Measurements from ENCODE around the gene CCDC3. TPM values are rescaled to one million over a fixed set of nuclear protein-coding genes. Genes with fewer than 3 reads are reported as not detected.

CCDC3 gene
- total and polyA plus RNA-seq, 7 donors: 0.46 to 6.9 (median 3.1) TPM

- Histone ChIP-seq H3K27me3 (no peaks in the 10 kb centered on the region), H3K4me3 (no peak overlapping the region), H3K27ac (no peak overlapping the region), H3K36me3 (no peaks in the 10 kb centered on the region), H3K4me1 (no peaks in the 10 kb centered on the region), H3K9me3 (peaks cover 0 to 6% (median 0%) of the 10 kb centered on the region in 4 donors)
- WGBS, 2 donors: 92% methylated on average over 6 of the region's 6 CpGs
- DNase-seq: no peak
- intact Hi-C loops (cut with DNase I): no loop called here
- TF ChIP-seq, protein P1, sequence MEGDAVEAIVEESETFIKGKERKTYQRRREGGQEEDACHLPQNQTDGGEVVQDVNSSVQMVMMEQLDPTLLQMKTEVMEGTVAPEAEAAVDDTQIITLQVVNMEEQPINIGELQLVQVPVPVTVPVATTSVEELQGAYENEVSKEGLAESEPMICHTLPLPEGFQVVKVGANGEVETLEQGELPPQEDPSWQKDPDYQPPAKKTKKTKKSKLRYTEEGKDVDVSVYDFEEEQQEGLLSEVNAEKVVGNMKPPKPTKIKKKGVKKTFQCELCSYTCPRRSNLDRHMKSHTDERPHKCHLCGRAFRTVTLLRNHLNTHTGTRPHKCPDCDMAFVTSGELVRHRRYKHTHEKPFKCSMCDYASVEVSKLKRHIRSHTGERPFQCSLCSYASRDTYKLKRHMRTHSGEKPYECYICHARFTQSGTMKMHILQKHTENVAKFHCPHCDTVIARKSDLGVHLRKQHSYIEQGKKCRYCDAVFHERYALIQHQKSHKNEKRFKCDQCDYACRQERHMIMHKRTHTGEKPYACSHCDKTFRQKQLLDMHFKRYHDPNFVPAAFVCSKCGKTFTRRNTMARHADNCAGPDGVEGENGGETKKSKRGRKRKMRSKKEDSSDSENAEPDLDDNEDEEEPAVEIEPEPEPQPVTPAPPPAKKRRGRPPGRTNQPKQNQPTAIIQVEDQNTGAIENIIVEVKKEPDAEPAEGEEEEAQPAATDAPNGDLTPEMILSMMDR (IDR thresholded peaks at IDR 0.05): no peak
- TF ChIP-seq EP300 (IDR thresholded peaks at IDR 0.05) (no peak), POLR2AphosphoS5 (IDR thresholded peaks at IDR 0.05) (no peak), POLR2A (IDR thresholded peaks at IDR 0.05) (no peak)
These were observed 104.2 kb downstream of the CCDC3 start for GRCh38 chr10:12897278-12897677.

DNA sequence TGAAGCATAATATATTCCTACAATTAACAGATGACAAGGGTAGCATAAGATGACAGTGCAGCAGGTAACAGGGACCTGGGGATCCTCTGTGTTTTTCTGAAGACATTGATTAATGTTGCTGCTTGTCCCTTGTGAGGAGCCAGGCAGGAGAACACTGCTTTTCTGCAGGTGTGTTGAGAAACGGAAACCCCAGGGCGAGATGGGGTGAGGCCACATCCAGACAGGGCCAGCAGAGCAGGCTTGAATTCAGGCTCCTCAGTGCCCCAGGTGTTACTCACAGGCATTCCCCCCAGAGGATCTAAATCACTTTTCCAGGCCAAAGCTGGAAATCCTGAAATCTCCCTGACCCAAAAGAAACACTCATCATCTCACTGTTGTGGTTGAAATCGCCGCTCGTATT, 105.3 kb downstream of the CCDC3 start:
- intact Hi-C loops (cut with DNase I): no loop called here
- TF ChIP-seq EP300 (IDR thresholded peaks at IDR 0.05): no peak
- no peak for TF ChIP-seq POLR2AphosphoS5 (IDR thresholded peaks at IDR 0.05)
- no peak for TF ChIP-seq POLR2A (IDR thresholded peaks at IDR 0.05)
- TF ChIP-seq, protein P1 (IDR thresholded peaks at IDR 0.05): no peak
- Histone ChIP-seq H3K27me3 (no peaks in the 10 kb centered on the region), H3K4me1 (peaks cover 0 to 4% (median 0%) of the 10 kb centered on the region in 4 donors), H3K9me3 (peaks cover 0 to 8% (median 0%) of the 10 kb centered on the region in 4 donors), H3K4me3 (no peak overlapping the region), H3K27ac (no peak overlapping the region), H3K36me3 (no peaks in the 10 kb centered on the region)
- 97 to 98% methylated on average over 5 of the region's 5 CpGs for WGBS, 2 donors
- no peak for DNase-seq

- Histone ChIP-seq H3K4me3 (no peak overlapping the region), H3K9me3 (peaks cover 0 to 8% (median 0%) of the 10 kb centered on the region in 4 donors), H3K36me3 (no peaks in the 10 kb centered on the region), H3K4me1 (peaks cover 0 to 6% (median 0%) of the 10 kb centered on the region in 4 donors), H3K27me3 (no peaks in the 10 kb centered on the region), H3K27ac (no peak overlapping the region)
- intact Hi-C loops (cut with DNase I): no loop called here
- no peak for DNase-seq
- TF ChIP-seq POLR2AphosphoS5 (IDR thresholded peaks at IDR 0.05) (no peak), POLR2A (IDR thresholded peaks at IDR 0.05) (no peak), EP300 (IDR thresholded peaks at IDR 0.05) (no peak)
- TF ChIP-seq, protein P1 (IDR thresholded peaks at IDR 0.05): no peak
These were observed 108.6 kb downstream of the CCDC3 start for GRCh38 chr10:12892924-12893323.

DNA sequence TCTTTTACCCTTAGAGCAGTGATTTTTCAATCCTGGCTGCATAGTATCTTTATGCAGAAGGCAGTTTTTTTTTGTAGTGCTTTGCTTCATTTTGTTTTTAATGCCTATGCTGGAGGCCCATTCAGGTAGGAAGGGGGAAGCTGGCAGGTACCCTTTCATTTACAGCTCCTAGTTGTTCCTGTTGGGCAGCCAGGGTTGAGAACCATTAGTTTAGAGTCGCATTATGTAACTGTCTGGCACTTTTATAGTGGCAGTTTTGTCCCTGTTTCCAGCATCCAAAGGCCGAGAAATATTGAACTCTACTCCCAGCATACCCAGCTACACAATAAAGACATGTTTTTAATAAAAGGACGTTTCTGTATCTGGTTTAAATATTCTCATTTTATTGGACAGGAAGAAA, 110.6 kb downstream of the CCDC3 start:
- no peak overlapping the region for H3K4me3 ChIP-seq
- H3K36me3 ChIP-seq: no peaks in the 10 kb centered on the region
- peaks cover 0 to 8% (median 0%) of the 10 kb centered on the region in 4 donors for H3K9me3 ChIP-seq
- intact Hi-C loops (cut with DNase I): no loop called here
- TF ChIP-seq POLR2A (IDR thresholded peaks at IDR 0.05) (no peak), POLR2AphosphoS5 (IDR thresholded peaks at IDR 0.05) (no peak), EP300 (IDR thresholded peaks at IDR 0.05) (no peak)
- TF ChIP-seq, protein P1 (IDR thresholded peaks at IDR 0.05): no peak
- WGBS, 2 donors: 56 to 64% methylated on average over 3 of the region's 3 CpGs
- peak overlapping the region in 1 of 4 donors; percentile 7 for H3K27ac ChIP-seq
- no peaks in the 10 kb centered on the region for H3K27me3 ChIP-seq
- peaks cover 0 to 9% (median 3%) of the 10 kb centered on the region in 4 donors for H3K4me1 ChIP-seq
- DNase-seq: no peak

GRCh38 chr10:12888470-12888869, 113.0 kb downstream of the CCDC3 start:
- Histone ChIP-seq H3K9me3 (peaks cover 0 to 7% (median 0%) of the 10 kb centered on the region in 4 donors), H3K36me3 (no peaks in the 10 kb centered on the region), H3K27me3 (no peaks in the 10 kb centered on the region), H3K27ac (no peak overlapping the region), H3K4me1 (peaks cover 0 to 9% (median 3%) of the 10 kb centered on the region in 4 donors), H3K4me3 (no peak overlapping the region)
- no peak for DNase-seq
- WGBS, 2 donors: 60 to 71% methylated on average over 2 of the region's 2 CpGs
- TF ChIP-seq POLR2A (IDR thresholded peaks at IDR 0.05) (no peak), EP300 (IDR thresholded peaks at IDR 0.05) (no peak), POLR2AphosphoS5 (IDR thresholded peaks at IDR 0.05) (no peak)
- TF ChIP-seq, protein P1 (IDR thresholded peaks at IDR 0.05): no peak
- intact Hi-C loops (cut with DNase I): no loop called here

All from sigmoid colon (tissue), 7 donors.